H1 (cell line): ENCODE data around the gene ACKR2. TPM values are rescaled to one million over a fixed set of nuclear protein-coding genes. Genes with fewer than 3 reads are reported as not detected.

ENCODE experiments used
- polyA plus RNA-seq, 7 experiments: library from polyadenylated mRNA; depleted of rRNA in 3 of 7; stranded (reverse) in 5 of 7; unstranded in 2 of 7; fragments of >200 nt in 5 of 7; fragments of 200-250 nt in 2 of 7; gene quantifications; 1 replicate in 5 of 7; 2 replicates in 1 of 7; 4 replicates in 1 of 7; pipeline versions ENCODE4 v1.2.1 to v1.2.3, GENCODE V29; 2011 to 2013; ENCODE audit warnings: missing spikeins in 2 of 7, mixed read lengths in 2 of 7
- total RNA-seq: library from RNA; stranded (reverse); fragmentation: NEBNext Ultra II Directional; extraction: Animal tissue kit (Norgen Biotek cat#: 25700); gene quantifications from 2 replicates; pipeline ENCODE4 v1.2.1, GENCODE V29; 2021
- TF ChIP-seq, protein P1 (sequence below): fragments of 300-600 bp; sonication (generic); IDR thresholded peaks from 2 replicates; pipeline ENCODE4 v1.7.1; 2012; ENCODE audit warnings: low read length, moderate library complexity, mild to moderate bottlenecking, inconsistent platforms; ENCODE audit not compliant: insufficient replicate concordance
- TF ChIP-seq, protein P2 (sequence below): IDR thresholded peaks from 2 replicates; pipeline ENCODE4 v1.6.1; 2012; ENCODE audit warnings: inconsistent platforms

Gene ACKR2
- total and polyA plus RNA-seq, 2 of the 8 experiments (the other 6 are each of a cell fraction or from before 2014, with no cell fraction given): 0.09 to 0.12 TPM

- TF ChIP-seq, protein P1, sequence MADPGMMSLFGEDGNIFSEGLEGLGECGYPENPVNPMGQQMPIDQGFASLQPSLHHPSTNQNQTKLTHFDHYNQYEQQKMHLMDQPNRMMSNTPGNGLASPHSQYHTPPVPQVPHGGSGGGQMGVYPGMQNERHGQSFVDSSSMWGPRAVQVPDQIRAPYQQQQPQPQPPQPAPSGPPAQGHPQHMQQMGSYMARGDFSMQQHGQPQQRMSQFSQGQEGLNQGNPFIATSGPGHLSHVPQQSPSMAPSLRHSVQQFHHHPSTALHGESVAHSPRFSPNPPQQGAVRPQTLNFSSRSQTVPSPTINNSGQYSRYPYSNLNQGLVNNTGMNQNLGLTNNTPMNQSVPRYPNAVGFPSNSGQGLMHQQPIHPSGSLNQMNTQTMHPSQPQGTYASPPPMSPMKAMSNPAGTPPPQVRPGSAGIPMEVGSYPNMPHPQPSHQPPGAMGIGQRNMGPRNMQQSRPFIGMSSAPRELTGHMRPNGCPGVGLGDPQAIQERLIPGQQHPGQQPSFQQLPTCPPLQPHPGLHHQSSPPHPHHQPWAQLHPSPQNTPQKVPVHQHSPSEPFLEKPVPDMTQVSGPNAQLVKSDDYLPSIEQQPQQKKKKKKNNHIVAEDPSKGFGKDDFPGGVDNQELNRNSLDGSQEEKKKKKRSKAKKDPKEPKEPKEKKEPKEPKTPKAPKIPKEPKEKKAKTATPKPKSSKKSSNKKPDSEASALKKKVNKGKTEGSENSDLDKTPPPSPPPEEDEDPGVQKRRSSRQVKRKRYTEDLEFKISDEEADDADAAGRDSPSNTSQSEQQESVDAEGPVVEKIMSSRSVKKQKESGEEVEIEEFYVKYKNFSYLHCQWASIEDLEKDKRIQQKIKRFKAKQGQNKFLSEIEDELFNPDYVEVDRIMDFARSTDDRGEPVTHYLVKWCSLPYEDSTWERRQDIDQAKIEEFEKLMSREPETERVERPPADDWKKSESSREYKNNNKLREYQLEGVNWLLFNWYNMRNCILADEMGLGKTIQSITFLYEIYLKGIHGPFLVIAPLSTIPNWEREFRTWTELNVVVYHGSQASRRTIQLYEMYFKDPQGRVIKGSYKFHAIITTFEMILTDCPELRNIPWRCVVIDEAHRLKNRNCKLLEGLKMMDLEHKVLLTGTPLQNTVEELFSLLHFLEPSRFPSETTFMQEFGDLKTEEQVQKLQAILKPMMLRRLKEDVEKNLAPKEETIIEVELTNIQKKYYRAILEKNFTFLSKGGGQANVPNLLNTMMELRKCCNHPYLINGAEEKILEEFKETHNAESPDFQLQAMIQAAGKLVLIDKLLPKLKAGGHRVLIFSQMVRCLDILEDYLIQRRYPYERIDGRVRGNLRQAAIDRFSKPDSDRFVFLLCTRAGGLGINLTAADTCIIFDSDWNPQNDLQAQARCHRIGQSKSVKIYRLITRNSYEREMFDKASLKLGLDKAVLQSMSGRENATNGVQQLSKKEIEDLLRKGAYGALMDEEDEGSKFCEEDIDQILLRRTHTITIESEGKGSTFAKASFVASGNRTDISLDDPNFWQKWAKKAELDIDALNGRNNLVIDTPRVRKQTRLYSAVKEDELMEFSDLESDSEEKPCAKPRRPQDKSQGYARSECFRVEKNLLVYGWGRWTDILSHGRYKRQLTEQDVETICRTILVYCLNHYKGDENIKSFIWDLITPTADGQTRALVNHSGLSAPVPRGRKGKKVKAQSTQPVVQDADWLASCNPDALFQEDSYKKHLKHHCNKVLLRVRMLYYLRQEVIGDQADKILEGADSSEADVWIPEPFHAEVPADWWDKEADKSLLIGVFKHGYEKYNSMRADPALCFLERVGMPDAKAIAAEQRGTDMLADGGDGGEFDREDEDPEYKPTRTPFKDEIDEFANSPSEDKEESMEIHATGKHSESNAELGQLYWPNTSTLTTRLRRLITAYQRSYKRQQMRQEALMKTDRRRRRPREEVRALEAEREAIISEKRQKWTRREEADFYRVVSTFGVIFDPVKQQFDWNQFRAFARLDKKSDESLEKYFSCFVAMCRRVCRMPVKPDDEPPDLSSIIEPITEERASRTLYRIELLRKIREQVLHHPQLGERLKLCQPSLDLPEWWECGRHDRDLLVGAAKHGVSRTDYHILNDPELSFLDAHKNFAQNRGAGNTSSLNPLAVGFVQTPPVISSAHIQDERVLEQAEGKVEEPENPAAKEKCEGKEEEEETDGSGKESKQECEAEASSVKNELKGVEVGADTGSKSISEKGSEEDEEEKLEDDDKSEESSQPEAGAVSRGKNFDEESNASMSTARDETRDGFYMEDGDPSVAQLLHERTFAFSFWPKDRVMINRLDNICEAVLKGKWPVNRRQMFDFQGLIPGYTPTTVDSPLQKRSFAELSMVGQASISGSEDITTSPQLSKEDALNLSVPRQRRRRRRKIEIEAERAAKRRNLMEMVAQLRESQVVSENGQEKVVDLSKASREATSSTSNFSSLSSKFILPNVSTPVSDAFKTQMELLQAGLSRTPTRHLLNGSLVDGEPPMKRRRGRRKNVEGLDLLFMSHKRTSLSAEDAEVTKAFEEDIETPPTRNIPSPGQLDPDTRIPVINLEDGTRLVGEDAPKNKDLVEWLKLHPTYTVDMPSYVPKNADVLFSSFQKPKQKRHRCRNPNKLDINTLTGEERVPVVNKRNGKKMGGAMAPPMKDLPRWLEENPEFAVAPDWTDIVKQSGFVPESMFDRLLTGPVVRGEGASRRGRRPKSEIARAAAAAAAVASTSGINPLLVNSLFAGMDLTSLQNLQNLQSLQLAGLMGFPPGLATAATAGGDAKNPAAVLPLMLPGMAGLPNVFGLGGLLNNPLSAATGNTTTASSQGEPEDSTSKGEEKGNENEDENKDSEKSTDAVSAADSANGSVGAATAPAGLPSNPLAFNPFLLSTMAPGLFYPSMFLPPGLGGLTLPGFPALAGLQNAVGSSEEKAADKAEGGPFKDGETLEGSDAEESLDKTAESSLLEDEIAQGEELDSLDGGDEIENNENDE: peak; percentile 95
- TF ChIP-seq, protein P2, sequence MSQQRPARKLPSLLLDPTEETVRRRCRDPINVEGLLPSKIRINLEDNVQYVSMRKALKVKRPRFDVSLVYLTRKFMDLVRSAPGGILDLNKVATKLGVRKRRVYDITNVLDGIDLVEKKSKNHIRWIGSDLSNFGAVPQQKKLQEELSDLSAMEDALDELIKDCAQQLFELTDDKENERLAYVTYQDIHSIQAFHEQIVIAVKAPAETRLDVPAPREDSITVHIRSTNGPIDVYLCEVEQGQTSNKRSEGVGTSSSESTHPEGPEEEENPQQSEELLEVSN: no peak
Measured at GRCh38 chr3:42891042-42891441, 81.8 kb downstream of the ACKR2 start (continued).
